Myometrial cell (primary cell): ENCODE measurements around the gene KCNK15. TPM values are rescaled to one million over a fixed set of nuclear protein-coding genes. Genes with fewer than 3 reads are reported as not detected.

ENCODE experiments used
- total RNA-seq: library from RNA; depleted of rRNA; stranded (reverse); fragments of >200 nt; gene quantifications from 2 replicates; pipeline ENCODE4 v1.2.3, GENCODE V29; 2015

Gene KCNK15
- not detected in 2 replicates for total RNA-seq

DNA sequence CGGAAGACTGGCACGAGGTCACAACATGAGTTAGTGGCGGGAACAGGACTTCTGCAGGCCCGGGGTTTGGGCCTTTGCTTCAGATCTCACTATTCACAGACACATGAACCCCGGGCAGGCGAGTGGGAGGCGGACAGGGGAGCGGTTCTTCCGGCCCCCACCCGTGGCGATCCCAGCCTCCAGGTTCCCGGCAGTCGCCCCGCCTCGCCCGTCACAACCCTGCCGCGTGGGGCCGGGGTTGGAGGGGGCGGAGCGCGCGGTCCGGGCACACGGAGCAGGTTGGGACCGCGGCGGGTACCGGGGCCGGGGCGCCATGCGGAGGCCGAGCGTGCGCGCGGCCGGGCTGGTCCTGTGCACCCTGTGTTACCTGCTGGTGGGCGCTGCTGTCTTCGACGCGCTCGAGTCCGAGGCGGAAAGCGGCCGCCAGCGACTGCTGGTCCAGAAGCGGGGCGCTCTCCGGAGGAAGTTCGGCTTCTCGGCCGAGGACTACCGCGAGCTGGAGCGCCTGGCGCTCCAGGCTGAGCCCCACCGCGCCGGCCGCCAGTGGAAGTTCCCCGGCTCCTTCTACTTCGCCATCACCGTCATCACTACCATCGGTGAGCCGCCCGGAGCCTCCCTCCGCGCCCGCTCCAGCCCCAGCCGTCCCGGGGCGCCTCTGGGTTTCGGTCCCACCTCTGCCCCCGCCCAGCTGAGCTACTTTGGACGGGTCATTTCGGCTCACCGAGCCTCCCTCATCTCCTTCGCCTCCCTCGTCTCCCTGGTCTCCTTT, at the start of gene KCNK15:
Gene KCNK15 (plus strand): TSS at position 268 of the 769 bp plus-strand sequence. CDS start 46 bp downstream, at position 314.

DNA sequence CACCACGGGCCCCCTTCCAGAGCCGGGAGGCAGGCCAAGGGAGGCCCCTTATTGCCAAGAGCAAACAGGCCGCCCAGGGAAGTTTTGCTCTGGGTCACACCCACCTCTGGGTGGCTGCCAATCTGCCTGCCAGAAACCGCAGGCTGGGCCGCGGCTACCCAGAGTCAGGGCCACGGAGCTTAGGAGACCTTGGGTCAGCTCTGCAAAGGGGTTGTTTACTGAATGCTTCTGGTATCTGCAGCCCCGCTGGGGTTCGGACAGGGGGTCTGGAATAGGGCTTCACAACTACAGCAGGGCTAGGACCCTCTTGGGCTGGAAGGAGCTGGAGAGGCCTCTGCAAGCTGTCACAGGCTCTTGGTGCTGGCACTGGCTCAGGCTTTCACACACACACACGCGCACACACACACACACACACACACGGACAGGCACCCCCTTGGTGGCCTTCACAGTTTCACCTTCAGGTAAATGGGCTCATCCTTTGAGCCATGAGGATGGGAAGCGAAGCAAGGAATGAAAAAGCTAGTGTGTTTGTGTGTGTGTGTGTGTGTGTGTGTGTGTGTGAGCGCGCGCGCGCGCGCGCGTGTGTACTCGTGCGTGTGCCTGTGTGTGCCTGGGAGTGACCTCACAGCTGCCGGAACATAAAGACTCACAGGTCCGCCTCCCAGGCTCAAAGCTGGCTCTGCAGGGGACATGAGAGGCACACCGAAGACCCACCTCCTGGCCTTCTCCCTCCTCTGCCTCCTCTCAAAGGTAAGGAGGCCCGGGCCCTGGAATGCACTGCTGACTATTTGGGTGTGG, 30.8 kb upstream of the KCNK15 start, which contains the start of gene CCN5:
Gene CCN5 (plus strand): TSS at position 669 of the 798 bp plus-strand sequence. CDS start 22 bp downstream, at position 691.

Other genes starting within 250 kb of the KCNK15 start
- gene SERINC3, start 223.8 kb upstream of the KCNK15 start, total RNA-seq, result 91.7 and 93.4 TPM in 2 replicates
- 125 and 143 TPM in 2 replicates for gene PKIG, start 163.3 kb upstream of the KCNK15 start, total RNA-seq
- gene ADA, start 94.2 kb upstream of the KCNK15 start, total RNA-seq, result 9.0 and 9.8 TPM in 2 replicates
- gene CCN5, start 30.5 kb upstream of the KCNK15 start, total RNA-seq, result not detected in 2 replicates
- gene RIMS4, start 64.7 kb downstream of the KCNK15 start, total RNA-seq, result not detected in 2 replicates
- gene YWHAB, start 139.8 kb downstream of the KCNK15 start, total RNA-seq, result 122 and 140 TPM in 2 replicates
- gene PABPC1L, start 164.2 kb downstream of the KCNK15 start, total RNA-seq, result 5.8 and 8.1 TPM in 2 replicates
- gene TOMM34, start 214.5 kb downstream of the KCNK15 start, total RNA-seq, result 94.6 and 105 TPM in 2 replicates
- 15.0 and 20.2 TPM in 2 replicates for gene STK4, start 220.6 kb downstream of the KCNK15 start, total RNA-seq